GM21529 (cell line): Measurements from ENCODE around the gene NCKAP5L.

Experiments used
- ATAC-seq: cut with Tn5 transposase; IDR thresholded peaks from one replicate; pipeline ENCODE4 v1.9.1; 2021; ENCODE audit not compliant: unreplicated experiment

Gene NCKAP5L

GRCh38 chr12:49803693-49804450 is 24.3 kb downstream of the NCKAP5L start:
- no peak for ATAC-seq

DNA sequence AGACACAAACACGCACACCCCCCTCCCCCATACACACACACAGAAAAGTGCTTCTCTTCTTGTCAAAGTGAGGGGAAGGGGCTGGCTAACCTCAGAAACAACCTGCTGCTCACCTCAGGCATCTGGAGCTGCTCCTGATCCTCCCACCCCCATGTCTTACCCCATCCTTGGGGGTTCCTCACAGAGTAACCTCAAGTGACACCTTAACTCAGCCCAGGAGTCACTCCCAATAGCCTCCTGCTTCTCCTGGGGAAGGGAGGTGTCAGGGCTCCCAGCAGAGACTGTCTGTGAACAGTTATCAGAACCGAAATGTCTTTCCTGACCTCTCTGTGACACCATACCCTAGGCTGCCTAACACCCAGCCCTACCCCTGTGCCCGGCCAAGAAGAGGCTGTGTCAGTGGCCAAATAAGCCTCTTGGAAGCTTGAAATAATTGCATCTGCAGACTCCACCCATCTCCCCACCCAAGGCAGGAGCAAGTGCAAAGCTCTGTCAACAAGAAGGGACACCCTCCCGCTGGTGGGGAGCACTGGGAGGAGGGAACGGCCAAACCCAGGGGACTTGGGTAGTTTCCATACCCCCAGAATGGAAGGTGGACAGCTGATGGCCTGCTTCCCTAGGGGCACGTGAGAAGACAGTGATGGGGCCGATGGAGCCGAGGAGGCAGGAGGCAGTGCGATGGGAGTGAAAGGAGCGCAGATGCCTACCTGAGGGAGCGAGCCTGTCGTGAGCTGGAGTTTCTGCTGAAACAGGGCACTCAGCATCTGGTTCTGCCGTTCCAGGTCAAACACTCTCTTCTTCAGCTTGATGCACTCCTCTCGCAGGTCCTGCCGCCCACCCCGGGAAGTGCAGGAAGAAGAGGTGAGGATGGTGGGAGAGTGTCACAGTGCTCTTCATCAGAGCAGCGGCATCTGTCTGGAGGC is 26.8 kb downstream of the NCKAP5L start:
- no peak for ATAC-seq

GRCh38 chr12:49800421-49801140 is 27.6 kb downstream of the NCKAP5L start:
- ATAC-seq, result no peak

- ATAC-seq, result no peak
Observed at GRCh38 chr12:49798934-49799333, 29.3 kb downstream of the NCKAP5L start.

GRCh38 chr12:49798248-49798647 is 30.0 kb downstream of the NCKAP5L start:
- no peak for ATAC-seq

GRCh38 chr12:49797449-49797776 is 30.8 kb downstream of the NCKAP5L start:
- ATAC-seq, result no peak

DNA sequence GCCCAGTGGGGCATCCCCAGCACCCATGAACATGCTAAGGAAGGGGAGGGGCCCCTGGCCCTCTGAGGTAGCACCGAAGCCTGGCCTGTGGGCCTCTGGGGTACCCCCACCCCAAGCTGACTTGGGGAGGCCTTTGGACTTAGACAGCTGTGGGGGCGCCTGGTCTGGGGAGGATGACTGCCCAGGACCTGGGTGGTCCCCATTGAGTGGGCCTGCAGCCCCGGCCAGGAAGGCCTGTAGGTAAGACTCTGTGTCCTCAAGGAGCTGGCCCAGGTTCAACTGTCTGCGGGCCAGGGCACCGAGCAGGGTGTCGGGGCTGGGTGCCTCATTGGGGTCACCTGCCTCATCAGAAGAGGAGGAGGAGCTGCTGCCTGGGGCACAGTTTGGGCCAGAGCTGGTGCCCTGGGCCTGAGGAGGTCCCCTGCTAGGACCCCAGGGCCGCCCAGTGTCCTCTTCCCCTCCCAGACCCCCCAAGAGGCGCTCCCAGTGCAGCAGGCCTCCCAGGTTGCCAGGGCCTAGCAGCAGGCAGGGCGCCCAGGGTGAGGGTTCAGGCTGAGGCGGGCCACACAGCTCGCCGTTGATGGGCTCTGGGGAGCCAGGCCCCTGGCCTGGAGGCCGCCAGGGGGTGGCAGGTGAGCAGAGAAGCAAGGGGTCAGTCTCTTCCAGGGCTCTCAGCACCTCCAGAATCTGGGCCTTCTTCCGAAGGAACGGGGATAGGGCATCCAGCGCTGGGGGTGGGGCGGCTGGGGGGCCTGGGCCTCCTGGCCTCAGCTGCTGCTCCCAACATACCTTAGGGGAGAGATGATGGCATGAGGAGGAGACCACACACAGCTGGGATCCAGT is 31.4 kb downstream of the NCKAP5L start:
- ATAC-seq, result no peak

GRCh38 chr12:49796155-49796554 is 32.1 kb downstream of the NCKAP5L start:
- ATAC-seq, result no peak

- no peak for ATAC-seq
Observed at GRCh38 chr12:49795654-49796105, 32.5 kb downstream of the NCKAP5L start.

DNA sequence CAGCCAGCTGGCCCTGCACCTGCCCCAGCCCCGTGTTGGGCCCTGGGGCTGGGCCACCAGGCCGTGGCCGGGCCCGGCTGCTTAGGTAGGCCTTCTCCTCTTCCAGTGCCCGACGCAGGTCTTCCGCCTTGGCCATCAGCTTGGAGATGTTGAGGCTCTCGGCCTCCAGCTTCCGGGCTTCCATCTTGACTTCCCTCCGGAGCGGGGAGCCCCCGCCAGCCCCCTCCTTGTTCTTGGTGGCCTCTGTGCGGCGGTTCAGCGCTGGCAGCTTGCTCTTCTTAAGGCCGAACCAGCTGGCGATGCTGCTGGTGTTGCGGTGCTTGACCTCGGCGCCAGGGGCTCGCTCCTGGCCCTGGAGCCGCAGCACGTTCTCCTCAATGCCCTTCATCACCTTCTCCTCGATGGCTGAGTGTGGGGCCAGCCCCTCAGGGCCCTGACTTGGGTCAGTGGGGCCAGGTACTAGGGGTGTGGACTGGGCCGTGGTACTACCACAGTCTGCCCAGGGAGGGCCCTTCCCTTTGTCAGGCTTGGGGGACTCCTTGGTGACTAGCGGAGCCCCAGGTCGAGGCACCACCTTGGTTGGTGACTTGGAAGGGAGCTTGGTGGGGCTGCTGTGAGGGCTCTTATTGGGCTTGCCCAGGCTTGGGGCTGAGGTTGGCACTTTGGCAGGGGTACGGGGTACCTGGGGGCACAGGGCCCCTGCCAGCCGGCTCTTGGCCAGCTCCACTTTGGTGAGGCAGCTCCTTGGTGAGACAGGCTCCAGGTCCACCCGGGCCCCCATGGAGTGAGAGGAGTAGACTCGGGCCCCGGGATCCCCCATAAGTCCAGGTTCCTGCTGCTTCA is 33.2 kb downstream of the NCKAP5L start:
- ATAC-seq, result no peak

DNA sequence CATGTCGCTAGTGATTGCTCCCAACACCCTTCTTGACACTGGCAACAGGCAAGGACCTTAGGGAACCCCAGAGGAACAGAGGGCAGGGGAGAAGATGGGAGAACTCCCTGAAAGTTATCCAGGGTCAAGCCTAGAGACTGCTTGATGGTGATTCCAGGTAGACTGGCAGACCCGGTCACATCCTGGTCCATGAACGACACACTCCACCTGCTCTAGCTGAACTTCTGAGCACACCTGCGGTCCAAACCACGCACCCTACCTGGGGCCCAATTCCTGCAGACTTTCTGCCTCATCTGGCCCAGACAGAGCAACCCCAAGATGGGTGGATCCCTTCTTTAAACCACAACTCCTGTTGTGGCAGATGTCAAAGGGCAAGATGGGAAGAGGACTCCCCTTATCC is 34.2 kb downstream of the NCKAP5L start:
- no peak for ATAC-seq

DNA sequence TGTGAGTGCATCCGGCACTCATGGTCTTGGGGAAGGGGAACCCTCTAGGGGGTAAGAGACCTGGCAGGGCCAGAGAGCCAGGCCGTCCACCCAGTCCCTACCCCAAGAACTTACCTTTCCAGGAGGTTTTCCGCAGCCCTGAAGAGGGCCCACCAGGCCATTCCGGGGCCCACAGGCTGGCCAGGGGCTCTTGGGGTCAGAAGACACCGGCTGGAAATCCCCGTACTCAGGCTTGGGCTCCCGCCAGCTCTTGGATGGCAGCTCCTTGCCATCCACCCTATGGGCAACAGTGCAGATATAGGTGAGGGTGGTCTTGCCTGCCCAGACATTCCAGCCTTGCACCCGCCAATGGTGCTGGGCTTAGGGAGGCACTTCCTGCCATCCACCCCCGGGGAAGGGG is 34.6 kb downstream of the NCKAP5L start:
- no peak for ATAC-seq

- ATAC-seq, result no peak
Observed at GRCh38 chr12:49792976-49793580, 35.1 kb downstream of the NCKAP5L start.

GRCh38 chr12:49792181-49792970 is 35.8 kb downstream of the NCKAP5L start:
- ATAC-seq, result no peak

- ATAC-seq, result no peak
Observed at GRCh38 chr12:49791700-49792099, 36.5 kb downstream of the NCKAP5L start.

GRCh38 chr12:49790741-49791555 is 37.3 kb downstream of the NCKAP5L start:
- ATAC-seq, result no peak

DNA sequence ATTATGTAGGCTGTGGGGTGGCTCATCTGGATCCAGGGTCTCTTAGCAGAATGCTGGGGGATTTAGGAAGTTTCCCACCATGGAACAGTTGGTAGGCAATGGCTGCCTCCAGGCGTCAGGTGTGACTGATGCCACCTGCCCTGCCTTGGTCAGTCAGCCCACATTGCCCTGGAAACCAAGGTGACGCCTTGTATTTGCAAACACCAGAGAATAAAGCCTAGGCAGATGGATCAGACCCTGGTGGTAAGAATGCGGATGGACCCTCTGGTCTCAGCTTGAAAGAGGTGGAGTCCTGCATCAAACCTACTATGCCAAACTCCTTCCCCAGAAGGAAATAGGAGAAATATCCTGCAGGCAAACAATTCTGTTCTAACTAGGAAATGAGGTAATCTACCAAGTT is 38.2 kb downstream of the NCKAP5L start:
- no peak for ATAC-seq

DNA sequence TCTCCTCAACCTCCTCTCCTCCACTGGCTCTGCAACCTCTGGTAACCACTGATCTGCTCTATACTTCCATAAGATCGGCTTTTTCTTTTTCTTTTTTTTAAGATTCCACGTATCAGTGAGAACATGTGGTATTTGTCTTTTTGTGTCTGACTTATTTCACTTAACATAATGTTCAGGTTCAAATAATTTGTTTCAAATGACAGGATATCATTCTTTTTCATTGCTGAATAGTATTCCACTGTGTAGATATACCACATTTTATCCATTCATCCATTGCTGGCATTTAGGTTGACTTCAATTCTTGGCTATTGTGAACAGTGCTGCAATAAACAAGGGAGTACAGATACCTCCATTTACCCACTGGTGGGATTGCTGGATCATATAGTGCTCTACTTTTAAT is 40.5 kb downstream of the NCKAP5L start:
- no peak for ATAC-seq
